ENCODE measurements around the gene ATP5PO.

The ATP5PO gene

DNA sequence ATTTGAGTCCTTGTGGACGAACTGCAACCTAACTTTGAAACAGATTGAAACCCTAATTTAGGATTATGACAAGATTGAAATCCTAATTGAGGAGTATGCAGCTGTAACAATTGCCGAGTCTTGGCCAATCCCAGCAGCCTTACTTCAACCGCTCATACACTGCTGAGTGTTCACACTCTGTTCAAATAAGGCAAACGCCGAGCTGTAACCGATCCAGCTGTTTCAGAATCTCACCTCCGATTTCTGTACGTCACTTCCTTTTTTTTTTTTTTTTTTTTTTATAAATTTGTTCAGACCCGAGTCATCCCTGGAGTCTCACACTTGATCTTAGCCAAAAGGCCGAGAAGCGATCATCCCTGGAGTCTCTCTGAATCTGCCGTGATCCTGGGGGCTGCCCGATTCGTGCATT is 22.3 kb upstream of the ATP5PO start:
- Histone ChIP-seq H3K18ac (ENCODE audit: low read length) (no peak overlapping the region), H2BK120ac (ENCODE audit: low read depth, low read length) (no peak overlapping the region), H3K9ac (ENCODE audit: low read depth, low read length, poor library complexity) (no peak overlapping the region), H3K4me1 (ENCODE audit: control insufficient read depth in 2 of 2, insufficient read depth in 1 of 2, low read depth in 1 of 2, low read length in 2 of 2) (peaks cover 3 to 6% of the 10 kb centered on the region in 2 donors), H3K4me2 (ENCODE audit: insufficient read depth, low read length, poor library complexity, severe bottlenecking) (no peak overlapping the region), H2AK5ac (ENCODE audit: low read depth, low read length) (no peak overlapping the region), H2AFZ (ENCODE audit: low read length) (no peak overlapping the region), H4K8ac (ENCODE audit: low read depth, low read length) (no peak overlapping the region), H3K79me1 (ENCODE audit: low read depth, low read length) (no peaks in the 10 kb centered on the region), H3K14ac (ENCODE audit: low read length) (no peak overlapping the region), H3K9me3 (replicated peaks in 1 of 2; ENCODE audit: control insufficient read depth in 2 of 2, insufficient read depth in 1 of 2, low read depth in 1 of 2, low read length in 2 of 2) (no peaks in the 10 kb centered on the region), H2BK12ac (ENCODE audit: low read length) (no peak overlapping the region), H3K23ac (ENCODE audit: low read depth, low read length, poor library complexity) (no peak overlapping the region), H3K4ac (ENCODE audit: low read length) (no peak overlapping the region), H2BK5ac (ENCODE audit: low read length) (no peak overlapping the region), H4K91ac (ENCODE audit: low read depth, low read length, poor library complexity) (no peak overlapping the region), H3K27me3 (ENCODE audit: control insufficient read depth in 3 of 3, insufficient read depth in 3 of 3, low read depth in 1 of 3, low read length in 3 of 3) (no peaks in the 10 kb centered on the region), H3K27ac (replicated peaks; ENCODE audit: low read length) (no peak overlapping the region), H3K36me3 (replicated peaks in 1 of 2; ENCODE audit: control insufficient read depth in 2 of 2, insufficient read depth in 2 of 2, low read length in 2 of 2) (no peaks in the 10 kb centered on the region), H2BK15ac (ENCODE audit: low read length) (no peak overlapping the region), H3K4me3 (ENCODE audit: low read length in 2 of 2) (no peak overlapping the region)
- DNase-seq (ENCODE audit: low spot score) = no peak
- WGBS, 2 donors (ENCODE audit: extremely low coverage in 2 of 2, insufficient read length in 2 of 2, insufficient replicate concordance in 1 of 2) = no CpG with 5 or more reads among the region's 14 CpGs

DNA sequence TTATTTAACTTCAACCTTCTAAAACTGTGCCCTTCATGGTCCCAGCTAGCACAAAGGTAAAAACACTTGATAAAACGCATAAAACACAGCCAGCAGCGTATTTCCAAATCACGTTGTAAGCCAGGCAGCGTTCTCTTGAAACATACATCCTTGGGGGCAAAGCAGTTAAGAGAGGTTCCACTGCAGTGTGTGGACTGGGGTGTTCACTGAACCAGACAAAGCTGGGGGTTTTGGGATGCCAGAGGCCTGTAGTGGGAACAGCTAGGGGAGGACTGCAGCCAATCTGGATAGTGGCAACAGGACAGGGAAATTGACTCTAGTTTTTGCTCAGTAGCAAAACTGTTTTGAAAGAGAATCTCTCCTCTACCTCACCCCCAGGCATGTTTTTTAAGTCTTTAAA is 21.5 kb upstream of the ATP5PO start:
- H4K91ac ChIP-seq (ENCODE audit: low read depth, low read length, poor library complexity) = no peak overlapping the region
- no peak for DNase-seq (ENCODE audit: low spot score)
- H3K36me3 ChIP-seq (replicated peaks in 1 of 2; ENCODE audit: control insufficient read depth in 2 of 2, insufficient read depth in 2 of 2, low read length in 2 of 2) = no peaks in the 10 kb centered on the region
- no peak overlapping the region for H2BK5ac ChIP-seq (ENCODE audit: low read length)
- H2BK120ac ChIP-seq (ENCODE audit: low read depth, low read length) = no peak overlapping the region
- H3K4ac ChIP-seq (ENCODE audit: low read length) = no peak overlapping the region
- no peaks in the 10 kb centered on the region for H3K79me1 ChIP-seq (ENCODE audit: low read depth, low read length)
- H3K18ac ChIP-seq (ENCODE audit: low read length) = no peak overlapping the region
- no peak overlapping the region for H2AFZ ChIP-seq (ENCODE audit: low read length)
- no peak overlapping the region for H3K14ac ChIP-seq (ENCODE audit: low read length)
- H3K9ac ChIP-seq (ENCODE audit: low read depth, low read length, poor library complexity) = no peak overlapping the region
- H3K4me2 ChIP-seq (ENCODE audit: insufficient read depth, low read length, poor library complexity, severe bottlenecking) = no peak overlapping the region
- H3K27ac ChIP-seq (replicated peaks; ENCODE audit: low read length) = no peak overlapping the region
- no peaks in the 10 kb centered on the region for H3K9me3 ChIP-seq (replicated peaks in 1 of 2; ENCODE audit: control insufficient read depth in 2 of 2, insufficient read depth in 1 of 2, low read depth in 1 of 2, low read length in 2 of 2)
- H3K23ac ChIP-seq (ENCODE audit: low read depth, low read length, poor library complexity) = no peak overlapping the region
- H3K4me1 ChIP-seq (ENCODE audit: control insufficient read depth in 2 of 2, insufficient read depth in 1 of 2, low read depth in 1 of 2, low read length in 2 of 2) = peaks cover 2 to 8% of the 10 kb centered on the region in 2 donors
- no peak overlapping the region for H2AK5ac ChIP-seq (ENCODE audit: low read depth, low read length)
- no peak overlapping the region for H2BK15ac ChIP-seq (ENCODE audit: low read length)
- H3K27me3 ChIP-seq (ENCODE audit: control insufficient read depth in 3 of 3, insufficient read depth in 3 of 3, low read depth in 1 of 3, low read length in 3 of 3) = no peaks in the 10 kb centered on the region
- no peak overlapping the region for H4K8ac ChIP-seq (ENCODE audit: low read depth, low read length)
- WGBS, 2 donors (ENCODE audit: extremely low coverage in 2 of 2, insufficient read length in 2 of 2, insufficient replicate concordance in 1 of 2) = no CpG with 5 or more reads among the region's 4 CpGs
- H2BK12ac ChIP-seq (ENCODE audit: low read length) = no peak overlapping the region
- no peak overlapping the region for H3K4me3 ChIP-seq (ENCODE audit: low read length in 2 of 2)

- Histone ChIP-seq H3K36me3 (replicated peaks in 1 of 2; ENCODE audit: control insufficient read depth in 2 of 2, insufficient read depth in 2 of 2, low read length in 2 of 2) (no peaks in the 10 kb centered on the region), H2BK120ac (ENCODE audit: low read depth, low read length) (no peak overlapping the region), H4K91ac (ENCODE audit: low read depth, low read length, poor library complexity) (no peak overlapping the region), H3K79me1 (ENCODE audit: low read depth, low read length) (no peaks in the 10 kb centered on the region), H3K23ac (ENCODE audit: low read depth, low read length, poor library complexity) (no peak overlapping the region), H3K4me3 (ENCODE audit: low read length in 2 of 2) (no peak overlapping the region), H3K27me3 (ENCODE audit: control insufficient read depth in 3 of 3, insufficient read depth in 3 of 3, low read depth in 1 of 3, low read length in 3 of 3) (no peaks in the 10 kb centered on the region), H3K14ac (ENCODE audit: low read length) (no peak overlapping the region), H2BK12ac (ENCODE audit: low read length) (no peak overlapping the region), H3K4me2 (ENCODE audit: insufficient read depth, low read length, poor library complexity, severe bottlenecking) (no peak overlapping the region), H3K4ac (ENCODE audit: low read length) (no peak overlapping the region), H4K8ac (ENCODE audit: low read depth, low read length) (no peak overlapping the region), H3K27ac (replicated peaks; ENCODE audit: low read length) (no peak overlapping the region), H3K4me1 (ENCODE audit: control insufficient read depth in 2 of 2, insufficient read depth in 1 of 2, low read depth in 1 of 2, low read length in 2 of 2) (peaks cover 2 to 10% of the 10 kb centered on the region in 2 donors), H3K9ac (ENCODE audit: low read depth, low read length, poor library complexity) (no peak overlapping the region), H3K18ac (ENCODE audit: low read length) (no peak overlapping the region), H2AK5ac (ENCODE audit: low read depth, low read length) (no peak overlapping the region), H2BK15ac (ENCODE audit: low read length) (no peak overlapping the region), H2AFZ (ENCODE audit: low read length) (no peak overlapping the region), H3K9me3 (replicated peaks in 1 of 2; ENCODE audit: control insufficient read depth in 2 of 2, insufficient read depth in 1 of 2, low read depth in 1 of 2, low read length in 2 of 2) (no peaks in the 10 kb centered on the region), H2BK5ac (ENCODE audit: low read length) (no peak overlapping the region)
- WGBS, 2 donors (ENCODE audit: extremely low coverage in 2 of 2, insufficient read length in 2 of 2, insufficient replicate concordance in 1 of 2) = no CpG with 5 or more reads among the region's 4 CpGs
- no peak for DNase-seq (ENCODE audit: low spot score)
Measured at GRCh38 chr21:33936301-33937038, 20.9 kb upstream of the ATP5PO start.

DNA sequence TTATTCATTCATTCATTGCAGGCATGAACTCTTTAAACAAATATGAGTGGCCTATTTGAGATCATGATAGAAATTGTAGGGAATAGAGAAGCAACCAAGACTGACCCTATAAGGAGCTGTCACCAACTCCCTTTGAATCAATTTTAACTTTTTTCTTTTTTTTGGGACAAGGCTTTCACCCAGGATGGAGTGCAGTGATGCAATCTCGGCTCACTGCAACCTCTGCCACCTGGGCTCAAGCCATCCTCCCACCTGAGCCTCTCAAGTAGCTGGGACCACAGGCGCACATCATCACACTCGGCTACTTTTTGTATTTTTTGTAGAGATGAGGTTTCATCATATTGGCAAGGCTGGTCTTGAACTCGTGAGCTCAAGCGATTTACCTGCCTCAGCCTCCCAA is 17.1 kb upstream of the ATP5PO start:
- no peak overlapping the region for H4K8ac ChIP-seq (ENCODE audit: low read depth, low read length)
- H2AFZ ChIP-seq (ENCODE audit: low read length) = no peak overlapping the region
- H2AK5ac ChIP-seq (ENCODE audit: low read depth, low read length) = no peak overlapping the region
- no peaks in the 10 kb centered on the region for H3K79me1 ChIP-seq (ENCODE audit: low read depth, low read length)
- no peak overlapping the region for H3K27ac ChIP-seq (replicated peaks; ENCODE audit: low read length)
- H3K9ac ChIP-seq (ENCODE audit: low read depth, low read length, poor library complexity) = no peak overlapping the region
- H4K91ac ChIP-seq (ENCODE audit: low read depth, low read length, poor library complexity) = no peak overlapping the region
- H3K4me1 ChIP-seq (ENCODE audit: control insufficient read depth in 2 of 2, insufficient read depth in 1 of 2, low read depth in 1 of 2, low read length in 2 of 2) = peaks cover 0 to 11% of the 10 kb centered on the region in 2 donors
- no peaks in the 10 kb centered on the region for H3K27me3 ChIP-seq (ENCODE audit: control insufficient read depth in 3 of 3, insufficient read depth in 3 of 3, low read depth in 1 of 3, low read length in 3 of 3)
- no peak overlapping the region for H2BK120ac ChIP-seq (ENCODE audit: low read depth, low read length)
- no peak overlapping the region for H2BK15ac ChIP-seq (ENCODE audit: low read length)
- no peaks in the 10 kb centered on the region for H3K9me3 ChIP-seq (replicated peaks in 1 of 2; ENCODE audit: control insufficient read depth in 2 of 2, insufficient read depth in 1 of 2, low read depth in 1 of 2, low read length in 2 of 2)
- H2BK5ac ChIP-seq (ENCODE audit: low read length) = no peak overlapping the region
- H3K14ac ChIP-seq (ENCODE audit: low read length) = no peak overlapping the region
- no peaks in the 10 kb centered on the region for H3K36me3 ChIP-seq (replicated peaks in 1 of 2; ENCODE audit: control insufficient read depth in 2 of 2, insufficient read depth in 2 of 2, low read length in 2 of 2)
- no peak overlapping the region for H3K4me2 ChIP-seq (ENCODE audit: insufficient read depth, low read length, poor library complexity, severe bottlenecking)
- no peak overlapping the region for H3K4me3 ChIP-seq (ENCODE audit: low read length in 2 of 2)
- DNase-seq (ENCODE audit: low spot score) = no peak
- H3K18ac ChIP-seq (ENCODE audit: low read length) = no peak overlapping the region
- no CpG with 5 or more reads among the region's 5 CpGs for WGBS, 2 donors (ENCODE audit: extremely low coverage in 2 of 2, insufficient read length in 2 of 2, insufficient replicate concordance in 1 of 2)
- no peak overlapping the region for H2BK12ac ChIP-seq (ENCODE audit: low read length)
- H3K23ac ChIP-seq (ENCODE audit: low read depth, low read length, poor library complexity) = no peak overlapping the region
- no peak overlapping the region for H3K4ac ChIP-seq (ENCODE audit: low read length)

Measured in neuronal stem cell (in vitro differentiated cells).